ENCODE results near the gene NAE1.

NAE1 gene

GRCh38 chr16:66845080-66845410 lies 14.3 kb upstream of the NAE1 start:
- no peak for TF ChIP-seq CTCF (conservative IDR thresholded peaks at IDR 0.05; ENCODE audit: control insufficient read depth, insufficient read depth, low read depth, low read length)
- DNase-seq (ENCODE audit: low read depth) = no peak
- H3K4me3 ChIP-seq (ENCODE audit: control insufficient read depth, low read depth, low read length) = no peak overlapping the region

GRCh38 chr16:66844342-66845079 lies 13.7 kb upstream of the NAE1 start, which contains the start of gene CA7:
Gene CA7 (plus strand): TSS chr16:66844414. CDS start chr16:66844488, 74 bp downstream.
- DNase-seq (ENCODE audit: low read depth) = no peak
- no peak for TF ChIP-seq CTCF (conservative IDR thresholded peaks at IDR 0.05; ENCODE audit: control insufficient read depth, insufficient read depth, low read depth, low read length)
- H3K4me3 ChIP-seq (ENCODE audit: control insufficient read depth, low read depth, low read length) = peak within 1 kb of the TSS; percentile 13

GRCh38 chr16:66844009-66844341 lies 13.2 kb upstream of the NAE1 start:
- DNase-seq (ENCODE audit: low read depth) = no peak
- no peak for TF ChIP-seq CTCF (conservative IDR thresholded peaks at IDR 0.05; ENCODE audit: control insufficient read depth, insufficient read depth, low read depth, low read length)
- H3K4me3 ChIP-seq (ENCODE audit: control insufficient read depth, low read depth, low read length) = no peak overlapping the region

- no peak for TF ChIP-seq CTCF (conservative IDR thresholded peaks at IDR 0.05; ENCODE audit: control insufficient read depth, insufficient read depth, low read depth, low read length)
- DNase-seq (ENCODE audit: low read depth) = no peak
- no peak overlapping the region for H3K4me3 ChIP-seq (ENCODE audit: control insufficient read depth, low read depth, low read length)
Measured at GRCh38 chr16:66843191-66843590, 12.4 kb upstream of the NAE1 start.

- TF ChIP-seq CTCF (conservative IDR thresholded peaks at IDR 0.05; ENCODE audit: control insufficient read depth, insufficient read depth, low read depth, low read length) = no peak
- peak; percentile 51 for DNase-seq (ENCODE audit: low read depth)
- no peak overlapping the region for H3K4me3 ChIP-seq (ENCODE audit: control insufficient read depth, low read depth, low read length)
Measured at GRCh38 chr16:66842765-66843164, 12.0 kb upstream of the NAE1 start.

- no peak for TF ChIP-seq CTCF (conservative IDR thresholded peaks at IDR 0.05; ENCODE audit: control insufficient read depth, insufficient read depth, low read depth, low read length)
- no peak overlapping the region for H3K4me3 ChIP-seq (ENCODE audit: control insufficient read depth, low read depth, low read length)
- no peak for DNase-seq (ENCODE audit: low read depth)
Measured at GRCh38 chr16:66841366-66841765, 10.6 kb upstream of the NAE1 start.

GRCh38 chr16:66840883-66841282 lies 10.1 kb upstream of the NAE1 start:
- H3K4me3 ChIP-seq (ENCODE audit: control insufficient read depth, low read depth, low read length) = no peak overlapping the region
- no peak for TF ChIP-seq CTCF (conservative IDR thresholded peaks at IDR 0.05; ENCODE audit: control insufficient read depth, insufficient read depth, low read depth, low read length)
- no peak for DNase-seq (ENCODE audit: low read depth)
